ENCODE results near the gene ADAMTS2.

The ADAMTS2 gene

GRCh38 chr5:179128041-179128365 is 217.3 kb downstream of the ADAMTS2 start:
- CTCF ChIA-PET: no interaction called here

GRCh38 chr5:179127136-179128040 is 217.9 kb downstream of the ADAMTS2 start:
- no peak for DNase-seq (ENCODE audit: extremely low spot score)
- TF ChIP-seq CTBP1 (IDR thresholded peaks at IDR 0.05; ENCODE audit: borderline replicate concordance): no peak
- TF ChIP-seq ELF4 (IDR thresholded peaks at IDR 0.05): no peak
- TF ChIP-seq LEF1 (IDR thresholded peaks at IDR 0.05; ENCODE audit: borderline replicate concordance): no peak
- TF ChIP-seq BHLHE40 (IDR thresholded peaks at IDR 0.05; ENCODE audit: borderline replicate concordance): no peak
- TF ChIP-seq SUZ12 (IDR thresholded peaks at IDR 0.05): no peak
- TF ChIP-seq PKNOX1 (IDR thresholded peaks at IDR 0.05): no peak
- TF ChIP-seq ARNT (IDR thresholded peaks at IDR 0.05): no peak
- TF ChIP-seq ZNF384 (IDR thresholded peaks at IDR 0.05): no peak
- no peak for TF ChIP-seq NFRKB (IDR thresholded peaks at IDR 0.05)
- TF ChIP-seq L3MBTL2 (conservative IDR thresholded peaks at IDR 0.05): no peak
- no peak for TF ChIP-seq TARDBP (IDR thresholded peaks at IDR 0.05)
- no peak for TF ChIP-seq HDGF (IDR thresholded peaks at IDR 0.05; ENCODE audit: borderline replicate concordance)
- TF ChIP-seq FOXK2 (IDR thresholded peaks at IDR 0.05): no peak
- no peak for TF ChIP-seq FOXM1 (IDR thresholded peaks at IDR 0.05; ENCODE audit: borderline replicate concordance)
- TF ChIP-seq SP1 (IDR thresholded peaks at IDR 0.05): no peak
- no peak for TF ChIP-seq FOXA1 (IDR thresholded peaks at IDR 0.05)
- ChIA-PET CTCF (no interaction called here), POLR2A (no interaction called here)

More at GRCh38 chr5:179128041-179128365, 217.3 kb downstream of the ADAMTS2 start:
- DNase-seq (ENCODE audit: extremely low spot score): no peak
- TF ChIP-seq ELF4 (IDR thresholded peaks at IDR 0.05) (no peak), ARNT (IDR thresholded peaks at IDR 0.05) (no peak), SUZ12 (IDR thresholded peaks at IDR 0.05) (no peak), FOXA1 (IDR thresholded peaks at IDR 0.05) (no peak), PKNOX1 (IDR thresholded peaks at IDR 0.05) (no peak), HDGF (IDR thresholded peaks at IDR 0.05; ENCODE audit: borderline replicate concordance) (no peak), TARDBP (IDR thresholded peaks at IDR 0.05) (no peak), LEF1 (IDR thresholded peaks at IDR 0.05; ENCODE audit: borderline replicate concordance) (no peak), L3MBTL2 (conservative IDR thresholded peaks at IDR 0.05) (no peak), BHLHE40 (IDR thresholded peaks at IDR 0.05; ENCODE audit: borderline replicate concordance) (no peak), ZNF384 (IDR thresholded peaks at IDR 0.05) (no peak), CTBP1 (IDR thresholded peaks at IDR 0.05; ENCODE audit: borderline replicate concordance) (no peak), FOXM1 (IDR thresholded peaks at IDR 0.05; ENCODE audit: borderline replicate concordance) (no peak), NFRKB (IDR thresholded peaks at IDR 0.05) (no peak)
- POLR2A ChIA-PET: no interaction called here

- no peak for TF ChIP-seq FOXK2 (IDR thresholded peaks at IDR 0.05)
- CTCF ChIA-PET: no interaction called here
- POLR2A ChIA-PET: no interaction called here
- DNase-seq (ENCODE audit: extremely low spot score): no peak
Observed at GRCh38 chr5:179126506-179126991, 218.7 kb downstream of the ADAMTS2 start.

- no peak for DNase-seq (ENCODE audit: extremely low spot score)
- CTCF ChIA-PET: no interaction called here
- POLR2A ChIA-PET: no interaction called here
- TF ChIP-seq L3MBTL2 (conservative IDR thresholded peaks at IDR 0.05) (no peak), ELF4 (IDR thresholded peaks at IDR 0.05) (no peak), SUZ12 (IDR thresholded peaks at IDR 0.05) (no peak), BHLHE40 (IDR thresholded peaks at IDR 0.05; ENCODE audit: borderline replicate concordance) (no peak), FOXA1 (IDR thresholded peaks at IDR 0.05) (no peak), NFRKB (IDR thresholded peaks at IDR 0.05) (no peak), ARNT (IDR thresholded peaks at IDR 0.05) (no peak), CTBP1 (IDR thresholded peaks at IDR 0.05; ENCODE audit: borderline replicate concordance) (no peak), FOXK2 (IDR thresholded peaks at IDR 0.05) (no peak), FOXM1 (IDR thresholded peaks at IDR 0.05; ENCODE audit: borderline replicate concordance) (no peak), LEF1 (IDR thresholded peaks at IDR 0.05; ENCODE audit: borderline replicate concordance) (no peak), SP1 (IDR thresholded peaks at IDR 0.05) (no peak), ZNF384 (IDR thresholded peaks at IDR 0.05) (no peak), HDGF (IDR thresholded peaks at IDR 0.05; ENCODE audit: borderline replicate concordance) (no peak), TARDBP (IDR thresholded peaks at IDR 0.05) (no peak), PKNOX1 (IDR thresholded peaks at IDR 0.05) (no peak)
Observed at GRCh38 chr5:179125789-179126505, 219.3 kb downstream of the ADAMTS2 start.

GRCh38 chr5:179124853-179125788 is 220.1 kb downstream of the ADAMTS2 start:
- ChIA-PET POLR2A (no interaction called here), CTCF (no interaction called here)
- TF ChIP-seq BHLHE40 (IDR thresholded peaks at IDR 0.05; ENCODE audit: borderline replicate concordance) (no peak), HDGF (IDR thresholded peaks at IDR 0.05; ENCODE audit: borderline replicate concordance) (no peak), SUZ12 (IDR thresholded peaks at IDR 0.05) (no peak), ZNF384 (IDR thresholded peaks at IDR 0.05) (no peak), FOXK2 (IDR thresholded peaks at IDR 0.05) (no peak), SP1 (IDR thresholded peaks at IDR 0.05) (no peak), L3MBTL2 (conservative IDR thresholded peaks at IDR 0.05) (no peak), PKNOX1 (IDR thresholded peaks at IDR 0.05) (no peak), ARNT (IDR thresholded peaks at IDR 0.05) (no peak), LEF1 (IDR thresholded peaks at IDR 0.05; ENCODE audit: borderline replicate concordance) (no peak), FOXA1 (IDR thresholded peaks at IDR 0.05) (no peak), ELF4 (IDR thresholded peaks at IDR 0.05) (no peak), FOXM1 (IDR thresholded peaks at IDR 0.05; ENCODE audit: borderline replicate concordance) (no peak), TARDBP (IDR thresholded peaks at IDR 0.05) (no peak), NFRKB (IDR thresholded peaks at IDR 0.05) (no peak), CTBP1 (IDR thresholded peaks at IDR 0.05; ENCODE audit: borderline replicate concordance) (no peak)

More at GRCh38 chr5:179124853-179125788, 220.1 kb downstream of the ADAMTS2 start:
- no peak for DNase-seq (ENCODE audit: extremely low spot score)
